H9 (cell line): ENCODE data around the gene RBM38. TPM values are rescaled to one million over a fixed set of nuclear protein-coding genes. Genes with fewer than 3 reads are reported as not detected.

Experiments used
- DNase-seq: peaks from one replicate; pipeline ENCODE4 v3.0.0-alpha.2; 2017
- H2AFZ ChIP-seq: one replicate; pipeline ENCODE4 v1.6.1; 2013; ENCODE audit warnings: mild to moderate bottlenecking, low read length, control low read depth, moderate library complexity
- H2AK5ac ChIP-seq: 2 replicates; pipeline ENCODE4 v1.6.1; 2013; ENCODE audit warnings: low read length, control low read depth, mixed read lengths; ENCODE audit not compliant: insufficient read length
- H2BK120ac ChIP-seq: one replicate; pipeline ENCODE4 v1.6.1; 2013; ENCODE audit warnings: low read depth, mild to moderate bottlenecking, low read length, control low read depth, inconsistent platforms; ENCODE audit not compliant: poor library complexity, severe bottlenecking
- H2BK12ac ChIP-seq: 2 replicates; pipeline ENCODE4 v1.6.1; 2013; ENCODE audit warnings: low read length, control low read depth, mixed read lengths, low read depth; ENCODE audit not compliant: insufficient read length
- H2BK15ac ChIP-seq: 2 replicates; pipeline ENCODE4 v1.6.1; 2013; ENCODE audit warnings: low read depth, low read length, control low read depth
- H2BK20ac ChIP-seq: one replicate; pipeline ENCODE4 v1.6.1; 2013; ENCODE audit warnings: low read depth, mild to moderate bottlenecking, low read length, control low read depth, inconsistent platforms; ENCODE audit not compliant: poor library complexity, severe bottlenecking
- H2BK5ac ChIP-seq: 2 replicates; pipeline ENCODE4 v1.6.1; 2013; ENCODE audit warnings: low read length, control low read depth, mixed read lengths; ENCODE audit not compliant: insufficient read length
- H3K14ac ChIP-seq: 2 replicates; pipeline ENCODE4 v1.6.1; 2013; ENCODE audit warnings: low read length, control low read depth; ENCODE audit not compliant: insufficient read depth
- H3K18ac ChIP-seq: 2 replicates; pipeline ENCODE4 v1.6.1; 2013; ENCODE audit warnings: low read depth, mild to moderate bottlenecking, mixed read lengths, low read length, control low read depth; ENCODE audit not compliant: insufficient read length
- H3K23ac ChIP-seq: 2 replicates; pipeline ENCODE4 v1.6.1; 2013; ENCODE audit warnings: low read length, control low read depth, mixed read lengths, low read depth; ENCODE audit not compliant: insufficient read length
- H3K23me2 ChIP-seq: 2 replicates; pipeline ENCODE4 v1.6.1; 2013; ENCODE audit warnings: low read depth, mild to moderate bottlenecking, mixed read lengths, low read length, control low read depth; ENCODE audit not compliant: insufficient read length, poor library complexity, severe bottlenecking
- H3K27ac ChIP-seq: 2 replicates; pipeline ENCODE4 v1.5.1; 2013; ENCODE audit warnings: low read length, control low read depth, mixed read lengths, low read depth; ENCODE audit not compliant: insufficient read length
- H3K27me3 ChIP-seq: 2 replicates; pipeline ENCODE4 v1.6.1; 2013; ENCODE audit warnings: low read length, control low read depth, inconsistent platforms; ENCODE audit not compliant: insufficient read depth
- H3K4ac ChIP-seq: 2 replicates; pipeline ENCODE4 v1.6.1; 2013; ENCODE audit warnings: low read depth, mild to moderate bottlenecking, control low read depth, inconsistent platforms, low read length, moderate library complexity
- H3K4me1 ChIP-seq: 2 replicates; pipeline ENCODE4 v1.6.1; 2013; ENCODE audit warnings: low read length, control low read depth, inconsistent platforms; ENCODE audit not compliant: insufficient read depth
- H3K4me2 ChIP-seq: 2 replicates; pipeline ENCODE4 v1.6.1; 2013; ENCODE audit warnings: low read length, control low read depth, mixed read lengths; ENCODE audit not compliant: insufficient read length, insufficient read depth
- H3K56ac ChIP-seq: 2 replicates; pipeline ENCODE4 v1.6.1; 2013; ENCODE audit warnings: low read depth, mild to moderate bottlenecking, mixed read lengths, low read length, control low read depth; ENCODE audit not compliant: insufficient read length
- H3K79me1 ChIP-seq: 2 replicates; pipeline ENCODE4 v1.6.1; 2013; ENCODE audit warnings: low read depth, mild to moderate bottlenecking, moderate library complexity, low read length, control low read depth, inconsistent platforms; ENCODE audit not compliant: insufficient read depth, poor library complexity, severe bottlenecking
- H3K79me2 ChIP-seq: 2 replicates; pipeline ENCODE4 v1.6.1; 2013; ENCODE audit warnings: low read length, control low read depth, inconsistent platforms; ENCODE audit not compliant: insufficient read depth
- H3K9ac ChIP-seq: 2 replicates; pipeline ENCODE4 v1.6.1; 2013; ENCODE audit warnings: low read length, control low read depth, mixed read lengths; ENCODE audit not compliant: insufficient read length; ENCODE audit errors: extremely low read depth
- H3K9me3 ChIP-seq: one replicate; pipeline ENCODE4 v1.6.1; 2013; ENCODE audit warnings: low read depth, low read length, inconsistent platforms; ENCODE audit not compliant: control insufficient read depth
- H3T11ph ChIP-seq: one replicate; pipeline ENCODE4 v1.6.1; 2013; ENCODE audit warnings: mild to moderate bottlenecking, low read length, control low read depth, inconsistent platforms
- H4K20me1 ChIP-seq: one replicate; pipeline ENCODE4 v1.6.1; 2013; ENCODE audit not compliant: control insufficient read depth, insufficient read length, insufficient read depth
- H4K5ac ChIP-seq: 2 replicates; pipeline ENCODE4 v1.6.1; 2013; ENCODE audit warnings: low read depth, mild to moderate bottlenecking, mixed read lengths, low read length, control low read depth; ENCODE audit not compliant: insufficient read length
- H4K8ac ChIP-seq: replicated peaks from 2 replicates; pipeline ENCODE4 v1.6.1; 2013; ENCODE audit warnings: low read length, control low read depth, mixed read lengths, low read depth; ENCODE audit not compliant: insufficient read length
- H4K91ac ChIP-seq: 2 replicates; pipeline ENCODE4 v1.6.1; 2013; ENCODE audit warnings: low read depth, mild to moderate bottlenecking, moderate library complexity, mixed read lengths, low read length, control low read depth; ENCODE audit not compliant: insufficient read length
- H3K27ac Mint-ChIP-seq, 3 experiments: 2 replicates in 2 of 3; 3 replicates in 1 of 3; pipeline ENCODE4 v1.8.0; 2020 to 2021; ENCODE audit warnings: mixed read lengths in 3 of 3, mild to moderate bottlenecking in 1 of 3, moderate library complexity in 1 of 3
- H3K27me3 Mint-ChIP-seq: 2 replicates; pipeline ENCODE4 v1.8.0; 2021; ENCODE audit warnings: low read depth, mild to moderate bottlenecking, moderate library complexity, mixed read lengths
- H3K36me3 Mint-ChIP-seq, 3 experiments: 2 replicates in 2 of 3; 3 replicates in 1 of 3; pipeline ENCODE4 v1.8.0; 2020 to 2021; ENCODE audit warnings: low read depth in 3 of 3, mixed read lengths in 3 of 3; ENCODE audit not compliant: insufficient read depth in 1 of 3
- H3K4me1 Mint-ChIP-seq, 2 experiments: 2 replicates each; pipeline ENCODE4 v1.8.0; 2020; ENCODE audit warnings: mixed read lengths in 2 of 2
- H3K4me3 Mint-ChIP-seq, 2 experiments: 2 replicates in 1 of 2; 3 replicates in 1 of 2; pipeline ENCODE4 v1.8.0; 2020 to 2021; ENCODE audit warnings: mild to moderate bottlenecking in 2 of 2, mixed read lengths in 2 of 2, moderate library complexity in 1 of 2
- H3K9me3 Mint-ChIP-seq, 2 experiments: 2 replicates in 1 of 2; 3 replicates in 1 of 2; pipeline ENCODE4 v1.8.0; 2020; ENCODE audit warnings: mild to moderate bottlenecking in 2 of 2, mixed read lengths in 2 of 2, moderate library complexity in 1 of 2
- CTCF ChIP-seq: fragments of 200-600 bp; sonication (generic); conservative IDR thresholded peaks from 3 replicates; pipeline ENCODE4 v1.8.0; 2021; ENCODE audit warnings: antibody characterized with exemption, mild to moderate bottlenecking
- WGBS: extraction: QIAGEN DNeasy Blood & Tissue Kit; methylation state at CpG from one replicate; pipeline ENCODE4 v1.1.7; 2013; ENCODE audit warnings: missing lambda C conversion rate, low lambda C conversion rate, mixed read lengths; ENCODE audit not compliant: insufficient read length; ENCODE audit errors: extremely low coverage; 5-methylcytosine and 5-hydroxymethylcytosine counted together
- total RNA-seq: library from RNA; stranded (reverse); gene quantifications from 2 replicates; pipeline ENCODE4 v1.2.1, GENCODE V29; 2021

The RBM38 gene
- total RNA-seq, 1 experiment from 2014 or later, result 66.8 TPM

- peaks cover 2% of the 10 kb centered on the region; the same call in 1 of the 2 replicates for H3K27me3 Mint-ChIP-seq
- no peak overlapping the region for H2AFZ ChIP-seq
- H2BK20ac ChIP-seq, result no peak overlapping the region
These were observed 45.0 kb downstream of the RBM38 start for GRCh38 chr20:57436223-57436545.

More at GRCh38 chr20:57436223-57436545, 45.0 kb downstream of the RBM38 start:
- Histone ChIP-seq H3K23me2 (no peaks in the 10 kb centered on the region), H3K79me2 (no peaks in the 10 kb centered on the region), H3K23ac (no peak overlapping the region), H3K4ac (no peak overlapping the region), H2BK120ac (no peak overlapping the region), H2BK5ac (no peak overlapping the region), H2AK5ac (no peak overlapping the region), H3K4me1 (no peaks in the 10 kb centered on the region), H3K27ac (no peak overlapping the region), H3K14ac (no peak overlapping the region), H4K5ac (no peak overlapping the region), H3K9ac (no peak overlapping the region), H2BK15ac (no peak overlapping the region), H4K20me1 (no peaks in the 10 kb centered on the region), H4K8ac (no peak overlapping the region), H3K27me3 (no peaks in the 10 kb centered on the region), H4K91ac (no peak overlapping the region), H3K79me1 (no peaks in the 10 kb centered on the region), H3K9me3 (no peaks in the 10 kb centered on the region), H3K4me2 (no peak overlapping the region), H3K56ac (no peak overlapping the region), H3T11ph (no peak overlapping the region), H3K18ac (no peak overlapping the region), H2BK12ac (no peak overlapping the region)
- Mint-ChIP-seq H3K27ac (no peak overlapping the region), H3K9me3 (peaks cover 0 to 6% of the 10 kb centered on the region in 2 experiments; a peak in 3 of 5 replicates), H3K36me3 (no peaks in the 10 kb centered on the region; a peak in 1 of 7 replicates), H3K4me3 (no peak overlapping the region; a peak in 1 of 5 replicates), H3K4me1 (peaks cover 3 to 34% of the 10 kb centered on the region in 2 experiments; a peak in 3 of 4 replicates)
- DNase-seq, result no peak
- WGBS, result no CpG with 5 or more reads among the region's 6 CpGs
- TF ChIP-seq CTCF, result no peak
